Lung (tissue), 13 donors: ENCODE data around the gene PBRM1. TPM values are rescaled to one million over a fixed set of nuclear protein-coding genes. Genes with fewer than 3 reads are reported as not detected.

Experiments
- ATAC-seq: fragments of 200-7000 bp; cut with Tn5 transposase; one replicate; pipeline ENCODE4 v1.9.1; 2020; ENCODE audit warnings: moderate number of reproducible peaks; ENCODE audit not compliant: insufficient read depth, low FRiP score
- DNase-seq, 3 donors: peaks; one replicate each; pipeline ENCODE4 v3.0.0-alpha.2; 2013 to 2017
- H3K27ac ChIP-seq, 2 donors: one replicate each; pipeline ENCODE4 v1.5.1; 2013; ENCODE audit warnings: mild to moderate bottlenecking in 2 of 2, moderate library complexity in 2 of 2, control low read depth in 1 of 2, inconsistent platforms in 1 of 2, low read depth in 1 of 2, low read length in 1 of 2
- H3K27me3 ChIP-seq, 3 donors: one replicate each; pipeline ENCODE4 v1.5.1; 2013; ENCODE audit warnings: low read length in 2 of 3; ENCODE audit not compliant: control insufficient read depth in 3 of 3, insufficient read depth in 3 of 3
- H3K36me3 ChIP-seq, 4 donors: one replicate each; pipeline ENCODE4 v1.5.1; 2013; ENCODE audit warnings: low read length in 4 of 4, mild to moderate bottlenecking in 1 of 4, moderate library complexity in 1 of 4; ENCODE audit not compliant: control insufficient read depth in 4 of 4, insufficient read depth in 4 of 4
- H3K4me1 ChIP-seq, 5 donors: one replicate each; pipeline ENCODE4 v1.5.1; 2013; ENCODE audit warnings: low read length in 5 of 5, mild to moderate bottlenecking in 2 of 5, moderate library complexity in 1 of 5; ENCODE audit not compliant: control insufficient read depth in 5 of 5, insufficient read depth in 5 of 5
- H3K4me3 ChIP-seq: one replicate; pipeline ENCODE4 v1.5.1; 2013; ENCODE audit warnings: mild to moderate bottlenecking, control low read depth, moderate library complexity
- H3K9ac ChIP-seq, 2 donors: one replicate each; pipeline ENCODE4 v1.5.1; 2013; ENCODE audit warnings: low read length in 2 of 2, control low read depth in 1 of 2; ENCODE audit not compliant: insufficient read depth in 1 of 2
- H3K9me3 ChIP-seq, 4 donors: one replicate each; pipeline ENCODE4 v1.5.1; 2013; ENCODE audit warnings: low read length in 3 of 4, mild to moderate bottlenecking in 1 of 4, moderate library complexity in 1 of 4; ENCODE audit not compliant: control insufficient read depth in 4 of 4, insufficient read depth in 3 of 4
- CTCF ChIP-seq: IDR thresholded peaks from 2 replicates; pipeline ENCODE4 v1.5.1; 2012; ENCODE audit warnings: mild to moderate bottlenecking; ENCODE audit errors: control extremely low read depth, extremely low read depth
- WGBS, 2 donors: extraction: QIAGEN DNeasy Blood & Tissue Kit; methylation state at CpG; one replicate each; pipeline ENCODE4 v1.1.7; 2013; 5-methylcytosine and 5-hydroxymethylcytosine counted together
- polyA plus RNA-seq, 2 donors: library from polyadenylated mRNA; stranded (reverse); fragments of 200-250 nt; gene quantifications; one replicate each; pipeline ENCODE4 v1.2.1, GENCODE V29; 2013
- small RNA-seq: library from RNA; depleted of rRNA; stranded (forward); fragments of <200 nt; gene quantifications from one replicate; pipeline ENCODE3, GENCODE V24; 2014; ENCODE audit warnings: low replicate concordance
- total RNA-seq, 2 donors: library from RNA; depleted of rRNA in 1 of 2; stranded (reverse); fragments of >200 nt in 1 of 2; gene quantifications; one replicate each; pipeline ENCODE4 v1.2.1, GENCODE V29; 2014 to 2021
- donor health status: control.
- donor health status: control.
- donor health status: Bipolar disorder and iron deficiency.
- donor health status: healthy.
- donor health status: DM: yes; HTN: yes; CAD: no.

Gene PBRM1
- total and polyA plus RNA-seq, 4 donors: 9.8 to 92.8 (median 40.7) TPM

GRCh38 chr3:52495777-52496602 lies 189.7 kb downstream of the PBRM1 start:
- peak; percentile 44 for ATAC-seq
- Histone ChIP-seq H3K9me3 (no peaks in the 10 kb centered on the region), H3K4me3 (peak overlapping the region; percentile 37), H3K9ac (no peak overlapping the region), H3K27me3 (no peaks in the 10 kb centered on the region), H3K36me3 (peaks cover 0 to 31% (median 8%) of the 10 kb centered on the region in 4 donors), H3K27ac (peak overlapping the region; percentile 50 to 85), H3K4me1 (peaks cover 0 to 39% (median 0%) of the 10 kb centered on the region in 5 donors)
- no peak for TF ChIP-seq CTCF
- no peak for DNase-seq
- WGBS, 2 donors: 56 to 66% methylated on average over 16 of the region's 16 CpGs

Small RNA genes within 50 kb of the gene (small RNA-seq; reads per million reads assigned to genes)
- gene AC006254.2 (not detected), gene RF00569 (2,318 reads per million, percentile 99 among the genes with 10 or more reads in this experiment), gene RF01183 (not detected), gene RNU6-856P (not detected), gene RNU6ATAC16P (not detected), gene SNORD19 (0.21 reads per million, percentile 13 among the genes with 10 or more reads in this experiment), gene SNORD19B (not detected), gene SNORD69 (4,135 reads per million, percentile 100 among the genes with 10 or more reads in this experiment)

Other genes with a start within 250 kb of the PBRM1 start
- 10 to 100 TPM; 10.6 to 30.8 TPM for gene SEMA3G, start 240.8 kb downstream of the PBRM1 start, total RNA-seq
- 10 to 100 TPM in 1 of 2 donors, 1 to 10 TPM in 1; 5.1 to 19.1 TPM for gene SEMA3G, start 240.8 kb downstream of the PBRM1 start, polyA plus RNA-seq
- gene TNNC1, start 231.9 kb downstream of the PBRM1 start, total RNA-seq: 10 to 100 TPM; 31.3 to 35.6 TPM
- 100 to 1,000 TPM in 1 of 2 donors, 10 to 100 TPM in 1; 17.3 to 250 TPM for gene TNNC1, start 231.9 kb downstream of the PBRM1 start, polyA plus RNA-seq
- gene NISCH, start 230.3 kb downstream of the PBRM1 start, total RNA-seq: 100 to 1,000 TPM in 1 of 2 donors, 10 to 100 TPM in 1; 80.0 to 127 TPM
- 10 to 100 TPM; 37.8 to 47.3 TPM for gene NISCH, start 230.3 kb downstream of the PBRM1 start, polyA plus RNA-seq
- 100 to 1,000 TPM in 1 of 2 donors, 10 to 100 TPM in 1; 53.1 to 205 TPM for gene STAB1, start 190.6 kb downstream of the PBRM1 start, total RNA-seq
- 100 to 1,000 TPM; 182 to 220 TPM for gene STAB1, start 190.6 kb downstream of the PBRM1 start, polyA plus RNA-seq
- gene NT5DC2, start 152.1 kb downstream of the PBRM1 start, total RNA-seq: 10 to 100 TPM; 32.7 to 85.6 TPM
- 10 to 100 TPM; 50.0 to 52.5 TPM for gene NT5DC2, start 152.1 kb downstream of the PBRM1 start, polyA plus RNA-seq
- gene UQCC5, start 149.3 kb downstream of the PBRM1 start, total RNA-seq: 10 to 100 TPM in 1 of 2 donors, 1 to 10 TPM in 1; 3.1 to 32.0 TPM
- gene UQCC5, start 149.3 kb downstream of the PBRM1 start, polyA plus RNA-seq: 100 to 1,000 TPM in 1 of 2 donors, 10 to 100 TPM in 1; 19.7 to 104 TPM
- gene GNL3, start 119 bp upstream of the PBRM1 start, total RNA-seq: 10 to 100 TPM; 57.5 to 84.6 TPM
- gene GNL3, start 119 bp upstream of the PBRM1 start, polyA plus RNA-seq: 10 to 100 TPM; 71.3 to 73.4 TPM
- gene GLT8D1, start 19.9 kb upstream of the PBRM1 start, total RNA-seq: 10 to 100 TPM; 54.1 to 85.5 TPM
- gene GLT8D1, start 19.9 kb upstream of the PBRM1 start, polyA plus RNA-seq: 10 to 100 TPM; 35.4 to 42.5 TPM
- 10 to 100 TPM; 63.3 to 94.1 TPM for gene SPCS1, start 20.2 kb upstream of the PBRM1 start, total RNA-seq
- 100 to 1,000 TPM in 1 of 2 donors, 10 to 100 TPM in 1; 97.4 to 139 TPM for gene SPCS1, start 20.2 kb upstream of the PBRM1 start, polyA plus RNA-seq
- gene NEK4, start 85.0 kb upstream of the PBRM1 start, total RNA-seq: 10 to 100 TPM; 29.4 to 39.9 TPM
- gene NEK4, start 85.0 kb upstream of the PBRM1 start, polyA plus RNA-seq: 1 to 10 TPM; 5.8 to 8.7 TPM
- gene ITIH1, start 91.7 kb upstream of the PBRM1 start, total RNA-seq: under 1 TPM; 0.11 to 0.34 TPM
- under 1 TPM; 0.35 to 0.50 TPM for gene ITIH1, start 91.7 kb upstream of the PBRM1 start, polyA plus RNA-seq
- gene ITIH3, start 108.9 kb upstream of the PBRM1 start, total RNA-seq: 1 to 10 TPM in 1 of 2 donors, under 1 TPM in 1; 0.54 to 2.6 TPM
- 1 to 10 TPM in 1 of 2 donors, under 1 TPM in 1; 0.76 to 3.2 TPM for gene ITIH3, start 108.9 kb upstream of the PBRM1 start, polyA plus RNA-seq
- gene ITIH4, start 144.8 kb upstream of the PBRM1 start, total RNA-seq: 10 to 100 TPM in 1 of 2 donors, 1 to 10 TPM in 1; 7.5 to 33.8 TPM
- gene ITIH4, start 144.8 kb upstream of the PBRM1 start, polyA plus RNA-seq: 10 to 100 TPM in 1 of 2 donors, 1 to 10 TPM in 1; 4.5 to 16.5 TPM
- 10 to 100 TPM in 1 of 2 donors, 1 to 10 TPM in 1; 3.3 to 10.9 TPM for gene MUSTN1, start 149.1 kb upstream of the PBRM1 start, total RNA-seq
- gene MUSTN1, start 149.1 kb upstream of the PBRM1 start, polyA plus RNA-seq: 10 to 100 TPM in 1 of 2 donors, 1 to 10 TPM in 1; 4.6 to 39.0 TPM
- gene STIMATE, start 211.6 kb upstream of the PBRM1 start, total RNA-seq: 10 to 100 TPM; 21.9 to 62.5 TPM
- 10 to 100 TPM; 18.6 to 19.0 TPM for gene STIMATE, start 211.6 kb upstream of the PBRM1 start, polyA plus RNA-seq